Measurements from ENCODE around the gene TMEM269. TPM values are rescaled to one million over a fixed set of nuclear protein-coding genes. Genes with fewer than 3 reads are reported as not detected.

The TMEM269 gene
- total RNA-seq, 1 donor = under 0.01 TPM

- Histone ChIP-seq H4K20me1 (ENCODE audit: insufficient read depth, low read length) (peaks cover 4% of the 10 kb centered on the region), H3K27me3 (ENCODE audit: insufficient read depth, low read length) (no peaks in the 10 kb centered on the region), H3K4me1 (ENCODE audit: insufficient read depth, low read length) (peaks cover 22% of the 10 kb centered on the region), H3K27ac (ENCODE audit: low read depth, low read length) (no peak overlapping the region), H3K79me2 (ENCODE audit: insufficient read depth, low read length) (peaks cover 16% of the 10 kb centered on the region), H3K4me2 (ENCODE audit: insufficient read depth, low read length) (peak overlapping the region; percentile 95), H3K9me3 (ENCODE audit: low read depth, low read length) (no peaks in the 10 kb centered on the region), H3K4me3 (ENCODE audit: insufficient read depth, low read length) (no peak overlapping the region), H2AFZ (ENCODE audit: low read length) (no peak overlapping the region), H3K36me3 (ENCODE audit: insufficient read depth, low read length) (peaks cover 20% of the 10 kb centered on the region)
- no peak for TF ChIP-seq CTCF (IDR thresholded peaks at IDR 0.05; ENCODE audit: extremely low read depth, low read depth, low read length)
- no peak for DNase-seq (ENCODE audit: insufficient read length, low spot score, missing footprints)
Measured at GRCh38 chr1:42845193-42845592, 60.4 kb downstream of the TMEM269 start.

- no peak overlapping the region for H3K27ac ChIP-seq (ENCODE audit: low read depth, low read length)
- peak overlapping the region; percentile 90 for H2AFZ ChIP-seq (ENCODE audit: low read length)
- peaks cover 16% of the 10 kb centered on the region for H3K79me2 ChIP-seq (ENCODE audit: insufficient read depth, low read length)
- no peak for DNase-seq (ENCODE audit: insufficient read length, low spot score, missing footprints)
- H3K27me3 ChIP-seq (ENCODE audit: insufficient read depth, low read length) = no peaks in the 10 kb centered on the region
- no peak for TF ChIP-seq CTCF (IDR thresholded peaks at IDR 0.05; ENCODE audit: extremely low read depth, low read depth, low read length)
- peak overlapping the region; percentile 88 for H3K4me3 ChIP-seq (ENCODE audit: insufficient read depth, low read length)
- peak overlapping the region; percentile 95 for H3K4me2 ChIP-seq (ENCODE audit: insufficient read depth, low read length)
- peaks cover 22% of the 10 kb centered on the region for H3K4me1 ChIP-seq (ENCODE audit: insufficient read depth, low read length)
- H3K9me3 ChIP-seq (ENCODE audit: low read depth, low read length) = peaks cover 2% of the 10 kb centered on the region
- peaks cover 26% of the 10 kb centered on the region for H3K36me3 ChIP-seq (ENCODE audit: insufficient read depth, low read length)
- peaks cover 4% of the 10 kb centered on the region for H4K20me1 ChIP-seq (ENCODE audit: insufficient read depth, low read length)
Measured at GRCh38 chr1:42845866-42846256, 61.1 kb downstream of the TMEM269 start.

GRCh38 chr1:42846257-42847110 lies 61.7 kb downstream of the TMEM269 start, which contains the start of gene ZNF691:
ZNF691 (plus strand) TSS chr1:42846613; CDS start chr1:42849659, 3,046 bp downstream.
- Histone ChIP-seq H3K27ac (ENCODE audit: low read depth, low read length) (peak within 1 kb of the TSS; percentile 58), H3K4me1 (ENCODE audit: insufficient read depth, low read length) (peaks cover 22% of the 10 kb centered on the region), H2AFZ (ENCODE audit: low read length) (peak within 1 kb of the TSS; percentile 90), H3K4me3 (ENCODE audit: insufficient read depth, low read length) (peak within 1 kb of the TSS; percentile 88), H3K79me2 (ENCODE audit: insufficient read depth, low read length) (peaks cover 16% of the 10 kb centered on the region), H3K27me3 (ENCODE audit: insufficient read depth, low read length) (no peaks in the 10 kb centered on the region), H3K36me3 (ENCODE audit: insufficient read depth, low read length) (peaks cover 29% of the 10 kb centered on the region), H3K4me2 (ENCODE audit: insufficient read depth, low read length) (peak within 1 kb of the TSS; percentile 95), H3K9me3 (ENCODE audit: low read depth, low read length) (peaks cover 8% of the 10 kb centered on the region), H4K20me1 (ENCODE audit: insufficient read depth, low read length) (peaks cover 4% of the 10 kb centered on the region)
- peak; percentile 97 for DNase-seq (ENCODE audit: insufficient read length, low spot score, missing footprints)
- TF ChIP-seq CTCF (IDR thresholded peaks at IDR 0.05; ENCODE audit: extremely low read depth, low read depth, low read length) = peak; percentile 39

- Histone ChIP-seq H3K4me2 (ENCODE audit: insufficient read depth, low read length) (peak overlapping the region; percentile 95), H3K36me3 (ENCODE audit: insufficient read depth, low read length) (peaks cover 35% of the 10 kb centered on the region), H3K27me3 (ENCODE audit: insufficient read depth, low read length) (no peaks in the 10 kb centered on the region), H3K79me2 (ENCODE audit: insufficient read depth, low read length) (peaks cover 16% of the 10 kb centered on the region), H4K20me1 (ENCODE audit: insufficient read depth, low read length) (peaks cover 4% of the 10 kb centered on the region), H3K4me3 (ENCODE audit: insufficient read depth, low read length) (peak overlapping the region; percentile 88), H2AFZ (ENCODE audit: low read length) (peak overlapping the region; percentile 83), H3K9me3 (ENCODE audit: low read depth, low read length) (peaks cover 12% of the 10 kb centered on the region), H3K27ac (ENCODE audit: low read depth, low read length) (peak overlapping the region; percentile 58), H3K4me1 (ENCODE audit: insufficient read depth, low read length) (peaks cover 22% of the 10 kb centered on the region)
- TF ChIP-seq CTCF (IDR thresholded peaks at IDR 0.05; ENCODE audit: extremely low read depth, low read depth, low read length) = no peak
- DNase-seq (ENCODE audit: insufficient read length, low spot score, missing footprints) = no peak
Measured at GRCh38 chr1:42847111-42847595, 62.4 kb downstream of the TMEM269 start.
